ENCODE results near the gene QSER1. TPM values are rescaled to one million over a fixed set of nuclear protein-coding genes. Genes with fewer than 3 reads are reported as not detected.
A peak's percentile ranks its signal among the peaks of the same experiment; 100 is the strongest.

QSER1 gene
- 10 to 100 TPM; 27.0 to 89.0 (median 49.5) TPM for total RNA-seq

GRCh38 chr11:32892355-32893092 lies at the start of gene QSER1:
Gene QSER1, plus strand, starts transcription at chr11:32892811. Its CDS starts 315 bp downstream, at chr11:32893126.
- Histone ChIP-seq H3K36me3 (no peaks in the 10 kb centered on the region), H3K9me3 (no peaks in the 10 kb centered on the region), H3K4me1 (peaks cover 22% of the 10 kb centered on the region), H3K27me3 (no peaks in the 10 kb centered on the region), H3K4me3 (peak within 1 kb of the TSS; percentile 96), H3K27ac (peak within 1 kb of the TSS; percentile 97)
- TF ChIP-seq EP300 (IDR thresholded peaks at IDR 0.05) (no peak), POLR2A (IDR thresholded peaks at IDR 0.05) (peak; percentile 43 to 48), POLR2AphosphoS5 (IDR thresholded peaks at IDR 0.05) (no peak)
- WGBS, result 3% methylated on average over 8 of the region's 91 CpGs
- DNase-seq (ENCODE audit: low spot score in 2 of 2), result peak; percentile 80 to 85

- Histone ChIP-seq H3K4me3 (no peak overlapping the region), H3K27ac (no peak overlapping the region), H3K36me3 (peaks cover 8% of the 10 kb centered on the region), H3K4me1 (no peaks in the 10 kb centered on the region), H3K9me3 (no peaks in the 10 kb centered on the region), H3K27me3 (no peaks in the 10 kb centered on the region)
- no peak for DNase-seq (ENCODE audit: low spot score in 2 of 2)
- TF ChIP-seq CTCF (IDR thresholded peaks at IDR 0.05) (no peak), POLR2AphosphoS5 (IDR thresholded peaks at IDR 0.05) (no peak), EP300 (IDR thresholded peaks at IDR 0.05) (no peak), POLR2A (IDR thresholded peaks at IDR 0.05) (no peak)
- 73% methylated on average over 3 of the region's 3 CpGs for WGBS
These were observed 49.1 kb upstream of the QSER1 start for GRCh38 chr11:32843544-32843943.

- no peak overlapping the region for H3K27ac ChIP-seq
- H3K9me3 ChIP-seq, result no peaks in the 10 kb centered on the region
- no peaks in the 10 kb centered on the region for H3K27me3 ChIP-seq
- TF ChIP-seq EP300 (IDR thresholded peaks at IDR 0.05) (no peak), POLR2A (IDR thresholded peaks at IDR 0.05) (no peak), CTCF (IDR thresholded peaks at IDR 0.05) (no peak), POLR2AphosphoS5 (IDR thresholded peaks at IDR 0.05) (no peak)
- peaks cover 6% of the 10 kb centered on the region for H3K4me1 ChIP-seq
- 78% methylated on average over 2 of the region's 2 CpGs for WGBS
- DNase-seq (ENCODE audit: low spot score in 2 of 2), result no peak
- H3K4me3 ChIP-seq, result no peak overlapping the region
- H3K36me3 ChIP-seq, result peaks cover 8% of the 10 kb centered on the region
These were observed 45.1 kb upstream of the QSER1 start for GRCh38 chr11:32847511-32847910.

GRCh38 chr11:32849761-32850160 lies 42.9 kb upstream of the QSER1 start:
- H3K27ac ChIP-seq, result no peak overlapping the region
- TF ChIP-seq POLR2A (IDR thresholded peaks at IDR 0.05) (no peak), POLR2AphosphoS5 (IDR thresholded peaks at IDR 0.05) (no peak), CTCF (IDR thresholded peaks at IDR 0.05) (no peak), EP300 (IDR thresholded peaks at IDR 0.05) (no peak)
- peaks cover 13% of the 10 kb centered on the region for H3K36me3 ChIP-seq
- H3K4me1 ChIP-seq, result peaks cover 6% of the 10 kb centered on the region
- no peaks in the 10 kb centered on the region for H3K9me3 ChIP-seq
- WGBS, result 89% methylated on average over 1 of the region's 1 CpG
- H3K4me3 ChIP-seq, result no peak overlapping the region
- no peaks in the 10 kb centered on the region for H3K27me3 ChIP-seq
- DNase-seq (ENCODE audit: low spot score in 2 of 2), result no peak

GRCh38 chr11:32851251-32851650 lies 41.4 kb upstream of the QSER1 start:
- Histone ChIP-seq H3K36me3 (peaks cover 13% of the 10 kb centered on the region), H3K9me3 (no peaks in the 10 kb centered on the region), H3K27me3 (no peaks in the 10 kb centered on the region), H3K4me3 (no peak overlapping the region), H3K27ac (no peak overlapping the region), H3K4me1 (peaks cover 6% of the 10 kb centered on the region)
- no peak for DNase-seq (ENCODE audit: low spot score in 2 of 2)
- WGBS, result 84% methylated on average over 1 of the region's 1 CpG
- TF ChIP-seq EP300 (IDR thresholded peaks at IDR 0.05), result no peak
- TF ChIP-seq POLR2A (IDR thresholded peaks at IDR 0.05), result no peak
- no peak for TF ChIP-seq CTCF (IDR thresholded peaks at IDR 0.05)
- TF ChIP-seq POLR2AphosphoS5 (IDR thresholded peaks at IDR 0.05), result no peak
